GM20000 (cell line): Measurements from ENCODE around the gene MXRA7.

Experiments
- DNase-seq: peaks from one replicate; pipeline ENCODE4 v3.0.0; 2012; ENCODE audit warnings: low spot score
- TF ChIP-seq, protein P1 (sequence below): IDR thresholded peaks from 2 replicates; pipeline ENCODE4 v1.5.1; 2012; ENCODE audit warnings: mild to moderate bottlenecking, control low read depth; ENCODE audit errors: extremely low read depth, missing control alignments

The MXRA7 gene

DNA sequence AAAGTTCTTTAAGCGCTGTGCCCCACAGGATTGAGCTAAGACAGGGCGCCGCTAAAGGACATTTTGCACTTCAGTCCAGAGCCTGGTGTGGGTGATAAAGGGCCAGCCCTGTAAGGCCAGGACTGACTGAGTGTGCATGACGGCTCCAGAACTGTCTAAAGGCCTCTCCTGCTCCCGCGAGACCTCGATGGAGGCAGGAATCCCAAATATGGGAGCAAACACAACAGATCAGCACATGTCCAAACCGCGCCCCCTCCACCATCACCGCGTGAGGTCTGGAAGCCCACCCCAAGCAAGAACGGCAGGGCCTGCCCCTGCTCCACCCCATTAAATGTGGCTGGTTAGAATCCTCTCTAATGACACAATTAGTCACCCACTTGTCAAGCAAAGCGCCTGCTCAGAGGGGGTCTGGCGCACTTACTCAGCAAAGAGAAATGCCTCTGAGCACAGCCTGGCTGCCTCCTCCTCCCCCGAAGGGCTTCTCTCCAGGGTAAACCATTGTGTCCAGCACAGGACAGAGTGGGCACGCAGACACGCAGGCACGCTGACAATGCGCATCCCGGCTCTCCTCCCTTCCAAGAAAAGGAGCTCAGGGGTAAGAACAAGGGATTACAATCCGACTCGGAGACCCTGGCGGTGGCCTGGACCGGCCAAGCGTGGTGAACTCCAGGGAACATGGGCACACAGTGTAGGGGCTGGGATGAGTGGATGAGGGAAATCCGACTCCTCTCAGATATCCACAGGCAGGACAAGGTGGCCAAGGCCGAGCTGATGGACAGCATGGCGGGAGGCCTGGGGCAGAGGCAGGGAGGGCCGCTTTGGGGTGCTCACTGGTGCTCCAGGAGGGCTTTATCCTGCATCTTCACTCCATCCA is 1.5 kb downstream of the MXRA7 start:
- no peak for DNase-seq
- TF ChIP-seq, protein P1, sequence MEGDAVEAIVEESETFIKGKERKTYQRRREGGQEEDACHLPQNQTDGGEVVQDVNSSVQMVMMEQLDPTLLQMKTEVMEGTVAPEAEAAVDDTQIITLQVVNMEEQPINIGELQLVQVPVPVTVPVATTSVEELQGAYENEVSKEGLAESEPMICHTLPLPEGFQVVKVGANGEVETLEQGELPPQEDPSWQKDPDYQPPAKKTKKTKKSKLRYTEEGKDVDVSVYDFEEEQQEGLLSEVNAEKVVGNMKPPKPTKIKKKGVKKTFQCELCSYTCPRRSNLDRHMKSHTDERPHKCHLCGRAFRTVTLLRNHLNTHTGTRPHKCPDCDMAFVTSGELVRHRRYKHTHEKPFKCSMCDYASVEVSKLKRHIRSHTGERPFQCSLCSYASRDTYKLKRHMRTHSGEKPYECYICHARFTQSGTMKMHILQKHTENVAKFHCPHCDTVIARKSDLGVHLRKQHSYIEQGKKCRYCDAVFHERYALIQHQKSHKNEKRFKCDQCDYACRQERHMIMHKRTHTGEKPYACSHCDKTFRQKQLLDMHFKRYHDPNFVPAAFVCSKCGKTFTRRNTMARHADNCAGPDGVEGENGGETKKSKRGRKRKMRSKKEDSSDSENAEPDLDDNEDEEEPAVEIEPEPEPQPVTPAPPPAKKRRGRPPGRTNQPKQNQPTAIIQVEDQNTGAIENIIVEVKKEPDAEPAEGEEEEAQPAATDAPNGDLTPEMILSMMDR = no peak

DNA sequence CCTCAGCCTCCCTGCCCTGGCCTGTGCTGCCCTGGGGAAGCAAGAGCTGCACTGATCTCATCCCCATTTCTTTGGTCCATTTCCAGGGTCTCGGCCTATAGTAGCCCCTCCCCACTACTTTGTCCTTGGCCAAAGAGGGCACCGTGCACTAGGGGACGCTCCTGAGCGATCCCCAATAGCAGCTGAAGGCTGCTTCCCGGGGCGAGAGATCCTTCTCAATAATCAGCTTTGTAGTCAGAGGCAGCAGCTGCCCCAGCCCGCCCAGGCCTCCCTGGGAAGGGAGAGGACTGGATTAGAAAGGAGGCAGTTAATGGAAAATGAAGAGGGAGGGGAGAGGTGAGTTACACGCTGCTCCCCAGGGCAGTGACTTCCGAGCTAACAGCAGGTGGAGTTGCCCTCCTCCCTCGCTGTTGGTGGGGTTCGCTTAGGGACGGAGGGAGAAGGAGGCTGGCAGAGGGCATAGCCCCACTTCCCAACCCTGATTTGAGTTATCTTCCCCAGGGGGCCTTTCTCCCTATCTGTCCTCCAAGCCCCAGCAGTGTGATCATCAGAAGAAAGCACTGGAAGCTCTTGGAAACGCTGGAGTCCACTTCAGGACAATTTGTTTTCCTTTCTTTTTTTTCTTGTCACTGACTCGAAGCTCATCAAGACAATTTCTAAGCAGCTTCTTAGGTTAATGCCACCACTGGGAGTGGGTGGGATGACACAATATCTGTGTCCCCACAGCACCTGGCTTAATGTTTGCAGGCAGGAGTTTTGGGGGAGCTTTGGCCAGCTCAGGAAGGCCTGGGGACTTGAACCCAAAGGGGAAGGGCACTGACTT is 2.6 kb downstream of the MXRA7 start:
- DNase-seq = no peak
- TF ChIP-seq, protein P1 = no peak

DNA sequence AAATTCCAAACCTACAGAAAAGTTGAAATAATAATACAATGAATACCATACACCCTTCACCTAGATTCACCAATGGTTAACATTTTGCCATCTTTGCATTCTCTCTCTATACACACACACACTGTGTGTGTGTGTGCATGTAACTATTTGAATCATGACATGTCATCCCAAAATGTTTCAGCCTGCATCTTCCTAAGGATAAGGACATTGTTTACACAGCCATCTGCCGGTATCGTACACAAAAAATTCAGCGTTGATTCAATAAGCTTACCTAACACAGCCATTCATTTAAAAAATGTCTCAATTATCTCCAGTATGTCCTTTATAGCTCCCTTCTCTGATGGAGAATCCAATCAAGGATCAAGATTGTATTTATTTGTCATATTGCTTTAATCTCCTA is 3.9 kb downstream of the MXRA7 start:
- TF ChIP-seq, protein P1 = no peak
- DNase-seq = no peak

DNA sequence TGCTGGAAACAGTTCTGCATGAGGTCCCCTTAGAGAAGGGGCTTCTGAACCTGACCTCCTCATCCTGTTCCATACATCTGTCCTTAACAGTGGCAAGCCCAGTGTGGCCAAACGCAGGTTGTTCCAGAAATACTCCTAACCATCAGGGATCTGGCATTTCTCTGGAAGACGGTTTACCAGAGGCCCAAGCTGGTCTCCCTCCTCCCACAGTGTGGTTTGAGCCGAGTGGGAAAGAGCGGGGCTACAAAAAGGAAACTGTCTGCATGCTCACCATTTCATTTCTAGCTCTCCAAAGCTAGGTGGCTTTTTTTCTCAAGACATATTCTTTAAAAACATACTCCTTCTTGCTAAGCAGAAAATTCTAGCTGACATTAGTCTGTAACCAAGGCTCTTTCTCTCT is 6.0 kb downstream of the MXRA7 start:
- no peak for DNase-seq
- TF ChIP-seq, protein P1 = no peak

DNA sequence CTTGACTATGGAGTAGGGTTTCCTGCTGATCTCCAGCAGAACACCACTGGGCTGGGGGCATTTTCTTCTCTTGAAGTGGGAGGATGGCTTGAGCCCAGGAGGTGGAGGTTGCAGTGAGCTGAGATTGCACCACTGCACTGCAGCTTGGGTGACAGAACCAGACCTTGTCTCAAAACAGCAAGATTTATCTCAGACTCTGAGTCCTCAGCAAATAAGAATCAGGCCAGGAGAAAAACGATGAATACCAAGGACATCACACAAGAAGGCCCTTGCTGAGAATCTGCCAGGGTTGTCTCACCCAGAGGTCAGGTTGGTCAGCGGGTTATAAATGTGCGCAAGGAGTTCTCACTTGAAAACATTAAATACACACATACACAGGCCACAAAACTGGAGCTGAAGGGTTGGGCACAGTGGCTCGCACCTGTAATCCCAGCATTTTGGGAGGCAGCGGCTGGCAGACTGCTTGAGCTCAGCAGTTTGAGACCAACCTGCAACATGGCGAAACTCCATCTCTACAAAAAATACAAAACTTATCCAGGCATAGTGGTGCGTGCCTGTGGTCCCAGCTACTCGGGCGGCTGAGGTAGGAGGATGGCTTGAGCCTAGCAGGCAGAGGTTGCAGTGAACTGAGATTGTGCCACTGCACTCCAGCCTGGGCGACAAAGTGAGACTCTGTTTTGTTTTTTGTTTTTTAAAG is 7.7 kb downstream of the MXRA7 start:
- TF ChIP-seq, protein P1 = no peak
- DNase-seq = no peak

DNA sequence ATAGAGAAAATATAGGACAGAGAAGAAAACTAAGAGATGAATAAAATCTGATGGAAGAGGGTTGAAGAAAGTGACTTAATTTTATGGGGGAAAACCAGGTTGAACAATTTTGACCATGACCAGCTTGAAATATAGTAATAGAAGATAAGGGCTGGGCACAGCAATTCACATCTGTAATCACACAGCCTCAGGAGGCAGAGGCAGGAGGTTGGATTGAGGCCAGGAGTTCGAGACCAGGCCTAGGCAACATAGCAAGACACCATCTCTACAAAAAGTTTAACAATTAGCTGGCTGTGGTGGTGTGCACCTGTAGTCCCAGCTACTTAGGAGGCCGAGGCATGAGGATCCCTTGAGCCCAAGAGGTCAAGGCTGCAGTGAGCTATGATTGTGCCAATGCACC is 8.7 kb downstream of the MXRA7 start:
- TF ChIP-seq, protein P1 = no peak
- no peak for DNase-seq

DNA sequence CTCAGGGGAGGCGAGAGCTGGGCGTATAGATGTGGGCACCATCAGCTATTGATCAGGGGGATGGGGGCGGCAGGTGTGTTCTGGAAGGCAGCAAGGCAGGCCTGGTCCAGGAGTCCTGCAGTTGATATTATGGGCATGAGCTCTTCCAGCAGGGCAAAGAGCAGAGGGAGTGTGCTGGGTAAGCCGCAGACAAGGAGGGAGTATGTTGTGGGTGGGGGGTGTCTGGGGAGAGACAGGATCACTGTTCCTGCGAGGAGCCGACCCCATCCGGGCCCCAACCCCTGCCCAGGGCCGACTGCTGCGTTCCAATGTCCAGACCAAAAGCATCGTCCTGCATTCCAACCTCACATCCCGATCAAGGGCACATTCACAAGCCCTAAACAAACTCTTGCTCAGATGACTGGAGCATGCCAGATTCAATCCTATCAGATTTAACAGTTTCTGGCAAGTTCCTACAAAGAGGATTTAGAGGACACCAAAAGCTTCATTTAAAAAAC is 9.2 kb downstream of the MXRA7 start:
- DNase-seq = no peak
- TF ChIP-seq, protein P1 = no peak
